HG03135 (cell line): ENCODE measurements around the gene IQSEC2.
A peak's percentile ranks its signal among the peaks of the same experiment; 100 is the strongest.

Experiments
- ATAC-seq: cut with Tn5 transposase; IDR thresholded peaks from one replicate; pipeline ENCODE4 v1.9.1; 2021; ENCODE audit warnings: mild to moderate bottlenecking, moderate library complexity; ENCODE audit not compliant: unreplicated experiment

IQSEC2 gene

DNA sequence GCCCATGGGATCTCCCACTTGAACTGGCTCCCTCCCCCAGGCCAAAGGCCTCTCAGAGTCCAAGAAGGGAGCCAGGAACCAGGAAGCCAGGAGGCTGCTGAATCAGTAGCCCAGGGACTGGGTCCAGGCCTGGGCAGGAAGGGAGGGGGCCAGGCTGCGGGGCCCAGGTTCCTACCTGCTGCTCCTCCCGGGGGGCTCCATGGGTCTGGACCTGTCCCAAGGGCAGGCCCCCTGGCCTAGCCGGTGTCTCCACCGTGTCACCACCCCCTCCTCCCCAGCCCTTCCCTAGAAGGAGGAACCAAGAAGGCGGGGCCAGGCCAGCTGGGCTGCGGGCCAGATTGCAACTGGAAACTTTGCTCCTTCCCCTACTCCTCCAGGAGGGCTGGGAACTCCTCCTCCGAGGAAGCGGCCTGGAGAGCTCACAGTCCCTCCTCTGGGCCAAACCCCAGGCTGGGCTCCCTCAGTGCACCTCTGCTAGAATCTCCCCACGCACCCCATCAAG lies at the start of gene IQSEC2:
Gene IQSEC2 (minus strand): TSS at position 264 of the 502 bp plus-strand sequence.
- no peak for ATAC-seq

DNA sequence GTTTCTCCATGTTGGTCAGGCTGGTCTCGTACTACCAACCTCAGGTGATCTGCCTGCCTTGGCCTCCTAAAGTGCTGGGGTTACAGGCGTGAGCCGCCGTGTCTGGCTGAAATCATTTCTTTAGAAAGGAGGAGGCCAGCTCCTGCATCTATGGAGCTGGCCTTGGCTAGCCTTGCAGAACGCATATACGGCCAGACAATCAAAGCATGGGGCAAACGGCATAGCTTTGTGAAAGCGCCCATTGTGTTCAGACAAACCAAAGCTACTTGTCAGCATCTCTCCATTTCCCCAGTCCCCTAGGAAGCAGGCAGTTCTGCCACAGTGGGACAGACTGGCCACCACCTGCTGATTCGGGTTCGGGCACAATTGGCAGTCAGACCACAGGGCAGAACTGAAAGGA lies 48.9 kb upstream of the IQSEC2 start:
- no peak for ATAC-seq

- no peak for ATAC-seq
Measured at GRCh38 chrX:53324803-53325202, 43.4 kb upstream of the IQSEC2 start.

DNA sequence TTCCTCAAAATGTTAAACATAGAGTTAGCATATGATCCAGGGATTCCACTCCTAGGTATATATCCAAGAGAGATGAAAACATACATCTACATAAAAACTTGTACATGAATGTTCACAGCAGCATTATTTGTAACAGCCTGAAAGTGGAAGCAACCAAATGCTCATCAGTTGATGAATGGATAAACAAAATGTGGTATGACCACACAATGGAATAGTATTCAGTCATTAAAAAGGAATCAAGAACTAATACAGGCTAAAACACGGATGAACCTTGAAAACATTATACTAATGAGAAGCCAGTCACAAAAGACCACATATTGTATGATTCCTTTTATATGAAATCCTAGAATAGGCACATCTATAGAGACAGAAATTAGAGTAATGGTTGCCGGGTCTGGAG lies 42.7 kb upstream of the IQSEC2 start:
- ATAC-seq, result no peak

DNA sequence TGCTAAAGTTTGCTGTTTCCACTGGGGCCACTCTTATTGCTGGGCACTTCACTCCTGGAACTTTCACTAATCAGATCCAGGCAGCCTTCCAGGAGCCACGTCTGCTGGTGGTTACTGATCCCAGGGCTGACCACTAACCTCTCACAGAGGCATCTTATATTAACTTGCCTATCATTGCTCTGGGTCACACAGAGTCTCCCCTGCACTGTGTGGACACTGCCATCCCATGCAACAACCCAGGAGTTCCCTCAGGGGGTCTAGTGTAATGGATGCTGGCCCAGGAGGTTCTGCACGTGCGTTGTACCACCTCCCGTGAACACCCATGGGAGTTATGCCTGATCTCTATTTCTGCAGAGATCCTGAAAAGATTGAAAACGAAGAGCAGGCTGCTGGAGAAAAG lies 41.8 kb upstream of the IQSEC2 start:
- ATAC-seq, result no peak

GRCh38 chrX:53321943-53322497 lies 40.6 kb upstream of the IQSEC2 start:
- no peak for ATAC-seq

DNA sequence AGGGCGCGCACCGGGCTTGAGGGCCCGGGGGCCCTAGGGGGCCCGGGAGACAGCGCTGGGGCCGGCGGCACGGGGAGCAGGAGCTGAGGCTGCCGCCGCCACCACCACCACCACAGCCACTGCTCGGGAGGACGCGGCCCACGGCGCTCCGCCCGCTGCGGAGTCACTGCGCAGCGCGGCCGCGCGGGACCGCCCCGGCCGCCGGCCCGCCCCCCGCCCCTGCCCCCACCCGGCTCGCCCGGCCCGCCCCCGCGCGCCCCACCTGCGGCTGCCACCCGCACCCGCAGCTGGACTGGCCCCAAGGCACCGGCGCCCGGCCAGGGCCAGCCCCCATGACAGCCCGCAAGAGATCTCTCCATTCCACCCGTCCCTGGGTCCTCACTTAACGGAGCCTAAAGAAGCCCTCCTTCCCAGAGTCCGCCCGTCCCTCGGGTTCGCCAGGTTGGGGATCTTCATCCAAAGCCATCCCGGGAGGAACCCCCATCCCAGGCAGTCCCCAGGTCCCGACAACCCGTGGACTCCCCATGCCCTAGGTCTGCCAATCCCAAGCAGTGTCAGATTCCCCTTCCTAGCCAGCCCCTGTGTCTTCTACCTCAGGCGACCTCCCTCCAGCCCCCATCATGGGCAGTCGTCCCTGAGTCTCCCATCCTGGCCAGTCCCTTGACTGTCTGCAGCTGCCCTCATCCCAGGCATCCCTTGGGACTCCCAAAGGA lies 40.0 kb upstream of the IQSEC2 start:
- no peak for ATAC-seq

DNA sequence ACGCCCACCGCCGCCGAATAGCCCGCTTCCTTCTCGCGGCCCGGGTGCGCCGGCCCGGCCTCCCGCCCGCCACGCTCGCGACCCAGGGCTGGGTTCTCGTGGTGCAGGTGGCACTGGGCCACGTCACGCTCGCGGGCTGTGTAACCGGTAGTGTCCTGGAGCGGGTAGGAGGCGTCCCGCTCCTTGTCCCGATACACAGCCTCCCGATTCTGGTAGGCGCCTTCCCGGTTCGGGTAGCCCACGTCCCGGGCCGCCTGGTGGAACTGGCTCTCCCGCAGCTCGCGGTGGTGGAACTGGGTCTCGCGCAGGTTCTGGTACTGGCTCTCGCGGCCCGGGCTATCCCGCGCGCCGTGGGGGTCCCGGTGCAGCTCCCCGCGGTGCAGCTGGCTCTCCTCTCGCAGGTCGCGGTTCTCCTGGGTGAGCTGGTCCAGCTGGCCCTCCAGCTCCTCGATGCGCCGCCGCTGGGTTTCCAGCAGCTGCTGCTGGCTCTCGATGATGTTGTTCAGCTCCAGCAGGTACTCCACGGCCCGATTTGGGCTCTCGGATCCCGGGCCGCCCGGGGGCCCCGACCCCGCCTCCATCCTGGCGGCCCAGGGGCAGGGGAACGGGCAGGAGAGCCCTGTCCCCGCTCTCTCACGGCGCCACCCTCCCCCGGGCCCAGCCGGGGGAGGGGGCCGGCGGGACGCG lies 39.3 kb upstream of the IQSEC2 start:
- no peak for ATAC-seq

DNA sequence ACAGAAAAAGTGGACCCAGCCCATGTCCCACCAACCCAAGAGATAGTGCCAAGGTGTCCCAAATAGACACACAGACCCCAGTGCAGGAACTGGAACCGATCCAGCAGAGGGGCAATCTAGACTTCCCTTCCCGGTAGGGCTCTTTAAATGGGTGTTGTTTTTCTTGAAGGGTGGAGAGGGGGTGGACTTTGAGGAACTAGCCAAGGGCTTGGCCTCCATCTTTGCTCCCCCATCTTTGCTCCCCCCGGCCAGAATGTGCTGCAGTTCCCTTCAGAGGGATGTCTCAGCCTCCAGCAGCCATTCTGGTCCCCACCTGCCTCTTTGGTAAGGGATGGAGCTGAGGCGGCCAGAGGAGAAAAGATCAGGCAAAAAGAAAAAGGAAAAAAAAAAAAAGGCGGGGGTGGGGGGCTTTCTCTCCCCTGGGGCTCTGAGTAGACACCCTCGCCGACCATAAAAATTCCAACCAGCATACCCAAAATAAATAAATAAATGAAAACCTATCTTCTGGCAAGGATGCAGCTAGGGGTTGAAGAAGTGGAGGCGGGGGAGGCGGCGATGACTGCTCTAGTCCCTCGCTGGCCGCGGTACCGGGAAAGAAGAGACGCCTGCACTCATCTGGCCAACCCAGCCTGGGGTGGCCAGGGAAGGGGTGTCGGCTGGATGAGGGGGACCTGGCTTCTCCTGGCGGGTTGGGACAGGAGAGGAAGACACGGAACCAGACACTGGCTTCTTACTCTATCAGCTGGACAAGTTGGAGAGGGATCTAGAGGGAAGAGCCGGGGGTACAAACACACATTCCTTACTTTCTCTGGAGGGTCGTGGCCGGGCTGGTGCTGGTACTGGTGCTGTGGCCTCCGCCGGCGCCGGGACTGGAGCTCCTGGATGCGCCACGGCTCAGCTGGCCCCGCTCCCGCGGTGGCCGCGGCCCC lies 38.5 kb upstream of the IQSEC2 start:
- ATAC-seq, result no peak

DNA sequence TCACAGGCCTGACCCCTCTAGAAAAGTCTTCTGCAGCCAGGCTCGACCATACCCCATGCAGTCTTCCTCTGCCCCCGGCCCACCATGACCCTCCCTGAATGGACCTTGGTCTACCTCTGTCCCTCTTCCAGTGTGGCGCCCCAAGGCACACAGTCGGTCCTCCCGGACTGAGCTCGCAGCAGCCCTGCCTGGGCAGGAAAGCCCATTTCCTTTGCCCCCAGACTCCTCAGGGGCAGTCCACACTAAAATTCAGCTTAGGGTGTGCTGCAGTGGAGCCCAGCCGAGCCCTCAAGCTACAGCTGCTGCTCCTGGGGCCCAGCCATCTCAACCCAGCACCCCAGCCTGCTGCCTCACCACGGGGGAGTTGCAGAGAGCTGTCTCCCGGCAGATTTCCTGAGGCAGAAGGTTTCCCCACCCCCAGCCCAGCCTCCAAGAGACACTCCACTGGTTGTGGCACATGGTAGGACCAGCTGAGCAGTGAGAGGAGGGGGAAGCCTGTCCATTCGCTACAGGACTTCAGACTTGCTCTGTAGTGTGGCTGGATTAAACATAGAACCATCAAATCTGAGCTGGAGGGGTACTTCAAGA lies 37.5 kb upstream of the IQSEC2 start:
- ATAC-seq, result no peak

DNA sequence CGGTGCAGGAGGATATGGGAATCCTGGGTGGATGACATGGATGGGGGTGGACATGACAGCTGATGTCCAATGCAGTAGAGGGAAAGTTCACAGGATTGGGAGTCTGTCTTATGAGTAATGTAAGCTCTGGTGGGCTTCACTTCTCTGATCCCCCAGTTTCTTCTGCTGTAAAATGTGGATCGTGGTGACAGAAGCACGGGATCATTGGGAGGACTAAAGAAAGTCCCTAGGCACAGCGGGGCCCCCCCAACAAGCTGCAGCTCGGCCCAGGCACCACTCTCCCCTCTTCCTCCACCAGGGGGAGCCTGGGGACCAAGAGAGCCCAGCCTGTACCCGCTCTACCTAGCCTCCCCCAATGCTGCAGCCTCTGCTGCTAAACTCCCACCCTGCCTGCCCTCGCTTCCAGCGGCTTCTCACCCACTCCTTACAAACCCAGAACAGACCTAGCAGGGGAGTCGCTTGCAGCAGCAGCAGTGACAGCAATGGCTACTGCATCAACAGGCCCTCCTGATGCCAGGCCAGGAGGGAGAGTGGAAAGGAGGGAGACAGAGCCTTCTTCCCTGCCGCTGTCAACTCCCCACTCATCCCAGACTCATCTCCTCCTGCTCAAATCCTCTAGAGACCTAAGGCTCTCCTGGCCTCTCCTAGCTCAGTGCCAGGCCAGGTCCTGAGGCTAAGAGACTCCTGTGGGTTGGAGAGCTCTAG lies 36.1 kb upstream of the IQSEC2 start:
- peak; percentile 77 for ATAC-seq

GRCh38 chrX:53316860-53317237 lies 35.5 kb upstream of the IQSEC2 start:
- no peak for ATAC-seq

- ATAC-seq, result no peak
Measured at GRCh38 chrX:53316111-53316859, 34.9 kb upstream of the IQSEC2 start.

DNA sequence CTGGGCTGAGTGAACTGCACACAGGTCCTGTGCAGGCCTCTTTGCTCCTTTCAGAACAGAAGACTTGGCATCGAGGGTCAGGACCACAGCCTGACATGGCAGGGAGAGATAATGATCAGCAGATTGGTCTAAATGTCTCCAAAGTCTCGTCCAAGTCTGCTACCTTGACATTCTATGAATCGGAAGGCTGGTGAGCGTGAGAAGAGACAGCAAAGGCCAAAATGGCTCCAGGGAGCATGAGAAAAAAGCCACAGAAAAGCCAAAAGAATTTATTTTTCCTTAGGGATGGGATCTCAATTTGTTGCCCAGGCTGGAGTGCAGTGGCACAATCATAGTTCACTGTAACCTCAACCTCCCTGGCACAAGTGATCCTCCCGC lies 32.3 kb upstream of the IQSEC2 start:
- ATAC-seq, result no peak

DNA sequence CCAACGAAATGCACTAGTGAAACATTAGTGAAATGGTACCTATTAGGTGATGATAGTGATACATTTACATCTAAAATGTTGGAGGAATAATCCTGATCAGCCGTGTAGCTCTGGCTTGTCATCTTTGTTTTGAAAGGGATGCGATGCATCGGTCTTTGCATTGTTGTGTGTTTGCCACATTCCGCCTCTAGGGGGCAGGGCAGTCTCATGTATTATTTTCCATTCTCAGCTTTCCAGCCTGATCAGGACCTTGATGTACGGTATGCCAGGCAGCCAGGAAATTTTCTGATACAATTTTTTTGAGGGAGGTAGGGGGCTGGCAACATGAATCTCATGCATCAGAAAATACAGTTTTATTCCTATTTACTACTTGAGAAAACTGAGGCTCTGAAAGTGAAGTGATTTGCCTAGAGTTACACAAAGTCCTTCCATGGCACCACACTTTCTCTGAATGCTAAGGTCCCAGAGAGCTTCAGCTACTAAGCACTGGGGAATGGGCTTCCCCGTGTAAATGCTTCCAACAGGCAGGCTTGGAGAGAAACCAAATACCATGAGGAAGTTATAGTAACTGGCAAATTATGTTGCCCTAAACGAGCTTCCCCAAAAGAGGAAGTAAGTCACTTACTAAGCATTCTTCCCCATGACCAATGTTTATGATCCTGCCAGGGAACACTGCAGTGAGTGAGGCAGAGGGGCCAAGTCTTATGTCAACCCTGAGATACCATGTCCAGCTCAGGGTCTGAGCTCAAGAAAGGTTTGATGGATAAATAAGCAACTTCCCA lies 31.8 kb upstream of the IQSEC2 start:
- no peak for ATAC-seq

GRCh38 chrX:53309837-53310236 lies 28.5 kb upstream of the IQSEC2 start:
- ATAC-seq, result no peak

GRCh38 chrX:53308836-53309235 lies 27.5 kb upstream of the IQSEC2 start:
- no peak for ATAC-seq
